Measurements from ENCODE around the gene SOX1. TPM values are rescaled to one million over a fixed set of nuclear protein-coding genes. Genes with fewer than 3 reads are reported as not detected.

The SOX1 gene
- polyA plus RNA-seq, 3 donors, result not detected

GRCh38 chr13:112071102-112071722 lies 4.3 kb downstream of the SOX1 start:
- Histone ChIP-seq H3K79me2 (ENCODE audit: insufficient read depth, low read length) (no peaks in the 10 kb centered on the region), H3K27me3 (ENCODE audit: control insufficient read depth in 2 of 2, insufficient read depth in 2 of 2, low read length in 2 of 2) (peaks cover 67 to 79% of the 10 kb centered on the region in 2 donors), H3K4me2 (replicated peaks; ENCODE audit: extremely low read depth, low read length, poor library complexity, severe bottlenecking) (no peak overlapping the region), H2AFZ (ENCODE audit: insufficient read depth, low read depth, low read length, poor library complexity, severe bottlenecking) (no peak overlapping the region), H3K9me3 (replicated peaks in 1 of 2; ENCODE audit: control insufficient read depth in 1 of 2, insufficient read depth in 1 of 2, low read length in 2 of 2) (peaks cover 0 to 44% of the 10 kb centered on the region in 2 donors), H4K20me1 (ENCODE audit: insufficient read depth, low read length) (no peaks in the 10 kb centered on the region), H3K36me3 (replicated peaks in 1 of 2; ENCODE audit: control insufficient read depth in 1 of 2, insufficient read depth in 2 of 2, low read length in 2 of 2) (no peaks in the 10 kb centered on the region), H3K9ac (ENCODE audit: insufficient read depth, low read length, poor library complexity, severe bottlenecking) (no peak overlapping the region), H3K4me3 (replicated peaks in 1 of 3; ENCODE audit: low read depth in 2 of 3, low read length in 3 of 3) (no peak overlapping the region), H3K4me1 (ENCODE audit: control insufficient read depth in 1 of 2, insufficient read depth in 2 of 2, low read length in 2 of 2) (no peaks in the 10 kb centered on the region), H3K27ac (ENCODE audit: low read depth in 1 of 2, low read length in 2 of 2) (no peak overlapping the region)
- 14% methylated on average over 6 of the region's 13 CpGs for WGBS (ENCODE audit: insufficient coverage)
- H3K27ac Mint-ChIP-seq, result no peak overlapping the region
- no peaks in the 10 kb centered on the region for H3K4me1 Mint-ChIP-seq
- DNase-seq, result no peak
- no peak for TF ChIP-seq CTCF (IDR thresholded peaks at IDR 0.05)
- H3K4me3 Mint-ChIP-seq, result peak overlapping the region in 1 of 2 donors; percentile 83
- H3K9me3 Mint-ChIP-seq, result peaks cover 0 to 26% (median 15%) of the 10 kb centered on the region in 7 donors
- H3K27me3 Mint-ChIP-seq (ENCODE audit: low read depth in 3 of 3), result peaks cover 73 to 89% (median 78%) of the 10 kb centered on the region in 3 donors
- intact Hi-C loops (cut with micrococcal nuclease), result no loop called here
- peaks cover 3 to 6% of the 10 kb centered on the region in 2 donors for H3K36me3 Mint-ChIP-seq

GRCh38 chr13:112071723-112072533 lies 5.0 kb downstream of the SOX1 start:
- Histone ChIP-seq H3K4me1 (ENCODE audit: control insufficient read depth in 1 of 2, insufficient read depth in 2 of 2, low read length in 2 of 2) (no peaks in the 10 kb centered on the region), H3K9ac (ENCODE audit: insufficient read depth, low read length, poor library complexity, severe bottlenecking) (no peak overlapping the region), H4K20me1 (ENCODE audit: insufficient read depth, low read length) (no peaks in the 10 kb centered on the region), H3K27me3 (ENCODE audit: control insufficient read depth in 2 of 2, insufficient read depth in 2 of 2, low read length in 2 of 2) (peaks cover 67 to 82% of the 10 kb centered on the region in 2 donors), H3K4me2 (replicated peaks; ENCODE audit: extremely low read depth, low read length, poor library complexity, severe bottlenecking) (no peak overlapping the region), H3K36me3 (replicated peaks in 1 of 2; ENCODE audit: control insufficient read depth in 1 of 2, insufficient read depth in 2 of 2, low read length in 2 of 2) (no peaks in the 10 kb centered on the region), H3K4me3 (replicated peaks in 1 of 3; ENCODE audit: low read depth in 2 of 3, low read length in 3 of 3) (no peak overlapping the region), H3K27ac (ENCODE audit: low read depth in 1 of 2, low read length in 2 of 2) (no peak overlapping the region), H2AFZ (ENCODE audit: insufficient read depth, low read depth, low read length, poor library complexity, severe bottlenecking) (no peak overlapping the region), H3K79me2 (ENCODE audit: insufficient read depth, low read length) (no peaks in the 10 kb centered on the region), H3K9me3 (replicated peaks in 1 of 2; ENCODE audit: control insufficient read depth in 1 of 2, insufficient read depth in 1 of 2, low read length in 2 of 2) (peaks cover 0 to 43% of the 10 kb centered on the region in 2 donors)
- peaks cover 3 to 6% of the 10 kb centered on the region in 2 donors for H3K36me3 Mint-ChIP-seq
- intact Hi-C loops (cut with micrococcal nuclease), result no loop called here
- no peak for TF ChIP-seq CTCF (IDR thresholded peaks at IDR 0.05)
- peak overlapping the region in 1 of 7 donors; percentile 1 for H3K27ac Mint-ChIP-seq
- DNase-seq, result no peak
- no peaks in the 10 kb centered on the region for H3K4me1 Mint-ChIP-seq
- H3K4me3 Mint-ChIP-seq, result peak overlapping the region in 1 of 2 donors; percentile 83
- WGBS (ENCODE audit: insufficient coverage), result 8% methylated on average over 47 of the region's 59 CpGs
- H3K9me3 Mint-ChIP-seq, result peaks cover 0 to 25% (median 13%) of the 10 kb centered on the region in 7 donors
- H3K27me3 Mint-ChIP-seq (ENCODE audit: low read depth in 3 of 3), result peaks cover 76 to 90% (median 83%) of the 10 kb centered on the region in 3 donors
